ENCODE results near the gene HOXB2.

HOXB2 gene

GRCh38 chr17:48545022-48545375 is at the start of gene HOXB2:
Gene HOXB2, minus strand, starts transcription at chr17:48545109. Its CDS starts 198 bp downstream, at chr17:48544911.
- no peak for DNase-seq (ENCODE audit: low read depth in 4 of 4, low spot score in 1 of 4)

DNA sequence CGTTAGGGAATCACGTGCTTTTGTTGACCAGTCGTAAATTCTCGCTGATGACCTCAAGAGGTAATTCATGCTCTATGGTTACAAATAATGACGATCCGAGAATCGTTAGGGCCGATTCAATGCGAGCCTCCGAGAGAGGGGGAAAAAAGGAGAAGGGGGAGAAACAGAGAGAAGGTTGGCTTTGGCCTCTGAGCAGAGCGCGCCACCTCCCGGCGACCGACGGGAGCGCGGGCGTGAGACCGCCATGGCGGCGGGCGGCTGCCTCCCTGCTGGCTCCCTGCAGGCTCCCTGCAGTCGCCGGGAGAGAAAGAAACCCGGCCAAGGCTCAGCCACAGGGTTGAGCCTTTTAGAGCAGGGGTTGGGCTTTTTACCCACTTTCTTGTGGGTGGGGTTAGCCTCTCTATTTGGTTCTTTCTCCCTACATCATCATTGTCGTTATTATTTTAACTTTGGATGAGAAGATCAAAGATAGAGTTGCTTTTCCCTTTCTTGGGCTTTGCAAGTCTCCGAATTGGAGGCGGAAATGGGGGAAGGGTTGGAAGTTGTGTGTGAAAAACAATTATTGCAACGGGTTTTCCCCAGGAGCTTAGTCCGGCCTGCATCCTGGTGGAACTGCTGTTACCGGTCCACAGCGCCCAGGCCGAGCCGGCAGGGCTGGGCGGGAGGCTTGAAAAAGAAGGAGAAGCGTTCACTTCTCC is 49.1 kb upstream of the HOXB2 start:
- peak; percentile 62 to 74 (median 66) for DNase-seq (ENCODE audit: low read depth in 4 of 4, low spot score in 1 of 4)

DNA sequence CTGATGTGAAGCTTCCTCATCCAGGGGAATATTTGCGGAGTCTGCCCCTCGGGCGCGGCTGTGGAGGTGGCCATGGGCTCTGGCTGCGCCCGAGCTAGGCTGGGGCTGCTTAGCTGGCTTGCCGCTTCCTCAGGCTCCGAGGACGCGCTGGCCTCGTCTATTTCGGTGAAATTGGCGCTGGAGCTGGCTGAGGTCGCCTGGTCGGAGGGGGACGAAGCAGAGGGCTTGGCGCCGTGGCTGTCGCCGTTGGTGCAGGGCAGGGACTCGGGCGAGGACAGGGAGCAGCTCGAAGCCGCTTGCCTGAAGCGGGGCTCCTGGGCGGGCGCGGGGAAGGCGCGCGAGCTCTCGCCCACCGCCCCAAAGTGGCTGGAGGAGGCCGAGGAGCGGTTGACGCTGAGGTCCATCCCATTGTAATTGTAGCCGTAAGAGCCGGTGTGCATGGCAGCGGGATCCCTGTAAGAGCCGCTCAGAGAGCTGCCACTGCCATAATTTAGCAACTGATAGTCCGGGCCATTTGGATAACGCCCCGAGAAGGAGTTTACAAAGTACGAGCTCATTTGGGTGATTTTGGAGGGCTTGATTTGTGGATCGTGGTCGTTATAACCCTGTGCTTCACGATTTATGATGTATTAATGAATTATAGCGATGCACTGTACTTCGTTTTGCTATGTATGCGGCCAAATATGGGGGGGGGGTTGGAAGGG is 48.4 kb upstream of the HOXB2 start, which contains the start of gene HOXB5:
HOXB5 (minus strand) TSS at position 654 of the 704 bp plus-strand sequence; CDS start at position 557, 97 bp downstream.
- DNase-seq (ENCODE audit: low read depth in 4 of 4, low spot score in 1 of 4), result no peak

GRCh38 chr17:48592577-48592976 is 47.7 kb upstream of the HOXB2 start:
- DNase-seq (ENCODE audit: low read depth in 4 of 4, low spot score in 1 of 4), result no peak

DNA sequence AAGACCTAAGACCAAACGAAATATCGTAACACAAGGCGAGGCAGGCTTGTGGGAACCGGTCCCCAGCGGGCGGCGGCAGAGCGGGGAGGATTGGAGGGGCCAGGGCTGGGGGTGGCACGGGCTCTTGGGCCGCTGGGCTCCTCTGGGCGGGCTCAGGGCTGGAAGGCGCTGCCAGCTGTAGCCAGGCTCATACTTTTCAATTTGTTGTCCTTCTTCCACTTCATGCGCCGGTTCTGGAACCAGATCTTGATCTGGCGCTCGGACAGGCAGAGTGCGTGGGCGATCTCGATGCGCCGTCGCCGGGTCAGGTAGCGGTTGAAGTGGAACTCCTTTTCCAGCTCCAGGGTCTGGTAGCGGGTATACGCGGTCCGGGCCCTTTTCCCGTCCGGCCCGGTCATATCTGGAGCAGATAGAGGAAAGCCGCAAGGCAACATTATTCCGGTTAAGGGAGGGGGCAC is 47.2 kb upstream of the HOXB2 start:
- no peak for DNase-seq (ENCODE audit: low read depth in 4 of 4, low spot score in 1 of 4)

- DNase-seq (ENCODE audit: low read depth in 4 of 4, low spot score in 1 of 4), result no peak
Observed at GRCh38 chr17:48591255-48592056, 46.5 kb upstream of the HOXB2 start.

GRCh38 chr17:48590607-48591161 is 45.8 kb upstream of the HOXB2 start:
- DNase-seq (ENCODE audit: low read depth in 4 of 4, low spot score in 1 of 4), result no peak

DNA sequence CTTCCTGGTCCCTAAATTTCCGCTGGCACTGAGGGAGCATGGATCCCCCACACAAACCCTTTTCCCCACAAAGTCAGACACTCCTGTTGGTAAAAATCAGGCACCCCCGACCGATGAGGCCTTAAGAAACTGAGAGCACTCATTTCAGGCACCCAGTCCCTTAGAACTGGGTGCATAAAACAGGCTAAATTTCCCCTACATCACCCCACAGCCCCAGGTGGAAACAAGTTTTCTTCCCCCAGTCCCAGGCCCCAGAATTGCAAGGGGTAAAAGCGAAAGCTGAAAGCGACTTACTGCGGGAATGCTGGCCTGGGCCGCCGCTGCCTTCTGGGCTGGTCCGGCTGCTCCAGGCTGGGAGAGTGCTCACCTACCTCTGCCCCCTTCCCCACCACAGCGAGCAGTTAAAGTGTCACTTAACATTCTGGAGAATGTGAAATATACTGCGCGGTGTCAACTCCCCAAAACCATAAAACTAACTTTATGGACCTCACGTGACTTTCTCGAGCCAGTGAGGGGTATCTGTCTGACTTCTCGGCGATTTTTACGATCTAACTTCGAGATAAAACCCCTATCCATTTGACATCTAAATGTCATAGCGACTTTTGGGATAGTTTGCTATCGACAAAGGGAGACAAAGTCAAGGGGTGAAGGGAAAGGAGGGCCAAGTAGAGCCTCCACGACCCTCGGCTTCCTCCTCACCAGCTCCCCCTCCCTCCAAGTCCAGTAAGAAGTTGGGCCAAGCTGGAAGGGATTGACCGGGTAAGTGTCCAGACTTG is 45.1 kb upstream of the HOXB2 start, which contains the start of gene HOXB3:
HOXB3 (minus strand) TSS at position 411 of the 776 bp plus-strand sequence. CDS start 37,767 bp downstream, outside the sequence.
- no peak for DNase-seq (ENCODE audit: low read depth in 4 of 4, low spot score in 1 of 4)

GRCh38 chr17:48589060-48589830 is 44.3 kb upstream of the HOXB2 start:
- no peak for DNase-seq (ENCODE audit: low read depth in 4 of 4, low spot score in 1 of 4)

- no peak for DNase-seq (ENCODE audit: low read depth in 4 of 4, low spot score in 1 of 4)
Observed at GRCh38 chr17:48588528-48588927, 43.6 kb upstream of the HOXB2 start.

- no peak for DNase-seq (ENCODE audit: low read depth in 4 of 4, low spot score in 1 of 4)
Observed at GRCh38 chr17:48588074-48588415, 43.1 kb upstream of the HOXB2 start.

DNA sequence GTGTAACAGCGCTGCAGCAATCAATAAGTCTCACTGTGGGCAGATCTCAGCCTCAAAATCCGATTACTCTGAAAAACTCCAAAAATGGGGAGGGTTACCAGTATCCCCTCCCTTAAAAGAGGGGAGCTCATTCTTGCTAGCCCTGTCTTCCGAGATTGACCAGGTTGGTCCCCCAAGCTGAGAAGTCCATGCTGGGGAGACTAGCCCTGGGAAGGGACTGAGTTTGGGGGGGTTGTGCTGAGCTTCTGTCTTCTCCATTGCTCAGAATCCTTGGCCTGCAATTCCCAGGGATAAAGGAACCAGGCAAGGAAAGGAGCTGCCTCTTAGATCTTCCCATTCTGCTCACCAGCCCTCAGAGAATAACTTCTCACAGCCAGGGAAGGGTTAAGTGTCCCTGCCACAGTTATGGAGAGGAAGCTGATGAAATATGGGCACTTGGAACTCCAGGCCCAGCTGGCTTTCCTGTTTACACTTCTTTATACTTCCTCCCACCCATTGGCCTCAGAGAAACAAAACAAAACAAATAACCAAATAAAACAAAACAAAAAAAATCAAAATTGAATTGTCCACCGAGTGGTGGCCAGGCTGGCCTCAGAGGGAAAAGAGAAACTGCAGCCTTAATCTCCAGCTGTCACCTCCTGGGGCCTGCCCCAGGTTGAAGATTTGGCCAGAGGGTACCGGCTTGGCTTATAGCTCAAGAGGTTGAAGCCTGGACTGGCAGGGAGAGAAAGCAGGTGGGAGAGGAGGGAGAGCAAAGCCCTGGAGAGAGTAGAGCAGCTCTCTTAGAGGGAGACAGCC is 42.6 kb upstream of the HOXB2 start:
- no peak for DNase-seq (ENCODE audit: low read depth in 4 of 4, low spot score in 1 of 4)

DNA sequence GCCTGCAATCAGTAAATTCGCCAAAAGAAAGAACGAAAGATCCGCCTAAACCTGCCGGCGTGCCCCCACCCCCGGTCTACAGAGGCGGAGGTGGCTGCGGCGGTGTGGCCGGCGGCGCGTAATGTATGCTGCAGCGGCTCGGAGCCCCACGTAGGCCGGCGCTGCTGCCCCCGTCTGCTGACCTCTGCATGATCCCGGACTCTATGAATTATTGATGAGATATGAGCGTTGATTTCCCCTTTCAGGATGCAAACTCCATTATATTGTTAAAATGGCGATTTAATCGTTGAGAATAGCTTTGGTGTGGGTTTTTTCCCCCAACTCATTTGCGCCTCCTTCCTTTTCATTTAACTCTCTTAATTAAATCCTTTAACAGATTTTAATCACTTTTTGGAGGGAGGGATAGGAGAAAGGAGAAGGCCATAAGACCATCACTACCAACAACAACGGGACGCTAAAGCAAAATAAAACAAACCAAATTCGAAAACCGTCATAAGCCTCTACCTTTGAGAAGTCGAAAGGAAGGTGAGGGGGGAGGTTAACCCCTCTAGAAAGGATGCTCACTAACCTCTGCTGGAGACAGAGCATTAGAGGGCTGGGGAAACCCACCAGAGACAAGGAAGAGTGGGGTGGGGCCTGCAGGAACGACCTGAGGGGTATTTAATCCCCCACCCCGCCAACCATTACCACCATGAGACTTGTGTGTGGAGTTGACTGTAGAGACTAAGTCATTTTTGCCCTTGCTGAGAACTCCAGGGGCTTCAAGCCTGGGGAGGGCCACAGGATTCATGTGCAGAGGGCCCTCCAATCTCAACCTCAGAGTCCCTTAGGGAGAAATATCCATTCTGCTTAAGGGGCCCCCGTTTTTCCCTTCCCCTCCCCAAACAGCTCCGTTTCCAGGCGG is 41.7 kb upstream of the HOXB2 start:
- no peak for DNase-seq (ENCODE audit: low read depth in 4 of 4, low spot score in 1 of 4)

DNA sequence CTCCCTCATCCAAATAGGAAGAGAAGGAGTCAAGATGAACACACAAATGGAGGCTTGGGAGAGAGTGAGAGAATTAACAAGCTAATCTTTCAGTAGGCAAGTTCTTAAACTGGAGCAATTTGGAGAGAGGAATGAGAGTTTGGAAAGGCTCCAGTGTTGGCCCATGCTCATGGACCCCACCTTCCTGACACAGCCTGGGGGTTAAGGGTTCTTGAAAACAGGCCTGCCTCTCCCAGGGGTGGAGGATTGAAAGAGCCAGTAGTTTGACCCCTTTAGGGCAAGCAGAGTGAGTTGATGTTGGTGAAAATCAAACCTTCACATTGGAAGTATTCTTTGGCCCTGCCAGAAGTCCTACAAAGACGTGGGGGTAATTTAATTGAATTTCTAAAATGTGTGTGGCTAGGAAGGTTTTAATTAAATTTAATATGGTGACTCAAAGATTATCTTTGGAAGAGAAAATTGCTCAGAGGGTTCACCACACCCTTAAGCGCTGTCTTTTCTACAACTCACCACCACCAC is 39.4 kb upstream of the HOXB2 start:
- DNase-seq (ENCODE audit: low read depth in 4 of 4, low spot score in 1 of 4), result no peak

DNA sequence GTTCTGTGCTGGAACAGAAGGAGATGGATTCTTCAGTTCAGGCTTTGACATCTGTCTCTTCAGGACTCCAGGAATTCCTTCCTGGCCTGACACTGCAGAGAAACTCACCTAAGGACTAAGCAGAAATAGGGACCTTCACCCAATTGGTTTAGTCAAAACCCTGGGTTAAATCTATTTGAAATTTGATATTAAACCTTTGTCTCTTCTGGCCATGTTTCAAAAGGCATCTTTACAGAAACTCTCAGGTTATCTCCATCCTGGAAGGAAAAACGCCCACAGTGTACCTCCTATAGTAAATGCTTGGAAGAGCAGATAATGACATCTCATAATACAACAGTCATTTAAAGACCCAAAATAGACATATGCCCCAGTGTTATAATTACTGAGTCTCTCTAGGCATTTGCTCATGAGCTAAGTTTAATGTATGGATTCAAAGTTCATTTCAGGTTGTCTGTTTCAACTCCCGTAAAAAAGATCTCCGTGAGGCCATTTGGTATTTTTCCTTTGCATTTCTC is 38.9 kb upstream of the HOXB2 start:
- no peak for DNase-seq (ENCODE audit: low read depth in 4 of 4, low spot score in 1 of 4)

DNA sequence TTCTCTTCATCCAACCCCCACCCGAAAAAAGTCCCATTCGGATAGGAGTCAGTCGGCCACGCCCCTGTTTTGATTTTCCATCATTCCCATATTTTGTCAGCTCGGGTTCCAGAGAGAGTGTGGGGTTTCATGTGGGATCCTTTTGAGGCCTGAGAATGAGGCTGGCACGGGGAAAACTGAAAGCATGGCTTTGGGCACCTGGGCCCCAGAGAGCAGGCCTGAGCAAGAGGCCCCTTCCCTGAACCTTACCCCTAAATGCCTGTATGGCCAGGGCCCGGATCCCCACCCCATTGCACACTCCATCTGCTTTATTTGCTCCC is 37.8 kb upstream of the HOXB2 start:
- DNase-seq (ENCODE audit: low read depth in 4 of 4, low spot score in 1 of 4), result no peak

DNA sequence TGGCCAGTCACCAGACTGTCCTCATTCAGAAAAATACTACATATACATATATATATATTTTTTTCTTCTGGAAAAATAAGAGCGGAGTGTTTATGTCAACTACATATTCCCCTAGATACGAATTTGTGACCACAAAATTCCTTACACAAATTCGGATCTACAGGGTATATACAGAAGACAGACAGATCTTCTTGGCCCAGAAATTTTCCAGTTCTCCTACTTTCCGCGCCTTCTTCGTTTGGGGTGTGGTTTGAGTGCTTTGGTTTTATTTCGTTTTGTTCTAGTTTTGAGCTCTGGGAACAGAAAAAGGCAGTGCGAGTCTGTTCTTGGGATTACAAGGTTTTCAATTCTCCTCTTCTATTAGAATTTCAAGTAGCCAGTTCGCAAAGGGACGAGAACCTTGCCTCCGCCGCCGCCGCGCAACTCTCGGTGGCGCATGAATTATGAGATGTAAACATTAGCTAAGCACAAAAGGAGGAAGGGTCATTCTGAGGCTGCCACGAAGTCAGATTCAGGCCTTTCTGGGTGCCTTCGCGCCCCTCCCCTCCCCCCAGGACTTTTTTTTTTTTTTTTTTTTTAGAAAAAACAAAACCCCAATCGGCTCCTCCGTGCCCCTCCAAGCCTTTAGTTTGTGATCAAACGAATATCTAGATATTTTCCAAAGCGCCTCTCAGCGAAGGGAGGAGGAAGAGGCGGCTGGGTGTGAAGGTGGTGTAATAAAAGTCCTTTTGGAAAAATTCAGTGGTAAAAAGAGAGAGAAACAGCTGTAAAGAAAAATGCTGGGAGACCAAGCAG is 35.0 kb upstream of the HOXB2 start:
- DNase-seq (ENCODE audit: low read depth in 4 of 4, low spot score in 1 of 4), result no peak

Data from stimulated activated CD4-positive, alpha-beta T cell treated with anti-CD3 and anti-CD28 coated beads, Interleukin-1b, Interleukin-23, amount 100 ng/mL, for 24 hours (primary cell).